Activated T-helper 2 cell treated with anti-CD3 and anti-CD28 coated beads, Interferon-gamma antibody, Interleukin-2, Interleukin-4, amounts not matched to agents 10 μg/mL and 5 μg/mL and 100 μg/mL, durations not matched to agents 14 hours and 24 hours and 36 hours (primary cell): Measurements from ENCODE around the gene XYLT1. TPM values are rescaled to one million over a fixed set of nuclear protein-coding genes. Genes with fewer than 3 reads are reported as not detected.

ENCODE experiments used
- DNase-seq: peaks from one replicate; pipeline ENCODE4 v3.0.0; 2021; ENCODE audit warnings: low spot score
- H3K27ac Mint-ChIP-seq: one replicate; pipeline ENCODE4 v1.8.0; 2021; ENCODE audit warnings: mixed read lengths
- H3K27me3 Mint-ChIP-seq: one replicate; pipeline ENCODE4 v1.8.0; 2021; ENCODE audit warnings: low read depth, mixed read lengths
- H3K36me3 Mint-ChIP-seq: one replicate; pipeline ENCODE4 v1.8.0; 2021; ENCODE audit warnings: low read depth, mixed read lengths
- H3K4me1 Mint-ChIP-seq: one replicate; pipeline ENCODE4 v1.8.0; 2021; ENCODE audit warnings: low read depth, mixed read lengths
- H3K4me3 Mint-ChIP-seq: one replicate; pipeline ENCODE4 v1.8.0; 2021; ENCODE audit warnings: low read depth, mild to moderate bottlenecking, moderate library complexity, mixed read lengths
- H3K9me3 Mint-ChIP-seq: one replicate; pipeline ENCODE4 v1.8.0; 2021; ENCODE audit warnings: mixed read lengths
- intact Hi-C: fragments of 100-400 bp; cut with micrococcal nuclease; formaldehyde crosslinking; loops from one replicate; pipeline ENCODE4 v1.15.1; 2023
- total RNA-seq: library from RNA; stranded (reverse); gene quantifications from 2 replicates; pipeline ENCODE4 v1.2.3, GENCODE V29; 2022

The XYLT1 gene
- total RNA-seq, 1 donor from 2014 or later = 18.9 TPM

- Mint-ChIP-seq H3K27ac (no peak overlapping the region), H3K4me3 (no peak overlapping the region), H3K36me3 (peaks cover 4% of the 10 kb centered on the region), H3K9me3 (no peaks in the 10 kb centered on the region), H3K27me3 (no peaks in the 10 kb centered on the region), H3K4me1 (peaks cover 37% of the 10 kb centered on the region)
- intact Hi-C loops = no loop called here
- no peak for DNase-seq
These were observed 168.5 kb downstream of the XYLT1 start for GRCh38 chr16:17302214-17302613.

GRCh38 chr16:17301593-17302135 is 169.1 kb downstream of the XYLT1 start:
- peaks cover 4% of the 10 kb centered on the region for H3K36me3 Mint-ChIP-seq
- no peak overlapping the region for H3K4me3 Mint-ChIP-seq
- no peaks in the 10 kb centered on the region for H3K27me3 Mint-ChIP-seq
- no peaks in the 10 kb centered on the region for H3K9me3 Mint-ChIP-seq
- intact Hi-C loops = no loop called here
- no peak overlapping the region for H3K27ac Mint-ChIP-seq
- no peak for DNase-seq
- H3K4me1 Mint-ChIP-seq = peaks cover 40% of the 10 kb centered on the region

- Mint-ChIP-seq H3K9me3 (no peaks in the 10 kb centered on the region), H3K27ac (no peak overlapping the region), H3K4me1 (peaks cover 41% of the 10 kb centered on the region), H3K4me3 (no peak overlapping the region), H3K36me3 (peaks cover 4% of the 10 kb centered on the region), H3K27me3 (no peaks in the 10 kb centered on the region)
- no peak for DNase-seq
- intact Hi-C loops = no loop called here
These were observed 169.6 kb downstream of the XYLT1 start for GRCh38 chr16:17301184-17301583.

GRCh38 chr16:17299790-17300189 is 171.0 kb downstream of the XYLT1 start:
- no peak overlapping the region for H3K27ac Mint-ChIP-seq
- intact Hi-C loops = no loop called here
- H3K27me3 Mint-ChIP-seq = no peaks in the 10 kb centered on the region
- no peak for DNase-seq
- no peaks in the 10 kb centered on the region for H3K36me3 Mint-ChIP-seq
- H3K4me1 Mint-ChIP-seq = peaks cover 31% of the 10 kb centered on the region
- no peaks in the 10 kb centered on the region for H3K9me3 Mint-ChIP-seq
- no peak overlapping the region for H3K4me3 Mint-ChIP-seq

- H3K27me3 Mint-ChIP-seq = no peaks in the 10 kb centered on the region
- no peak for DNase-seq
- H3K9me3 Mint-ChIP-seq = no peaks in the 10 kb centered on the region
- H3K27ac Mint-ChIP-seq = no peak overlapping the region
- intact Hi-C loops = no loop called here
- peaks cover 28% of the 10 kb centered on the region for H3K4me1 Mint-ChIP-seq
- H3K4me3 Mint-ChIP-seq = no peak overlapping the region
- H3K36me3 Mint-ChIP-seq = no peaks in the 10 kb centered on the region
These were observed 172.5 kb downstream of the XYLT1 start for GRCh38 chr16:17298238-17298637.

GRCh38 chr16:17296431-17296830 is 174.3 kb downstream of the XYLT1 start:
- intact Hi-C loops = no loop called here
- no peaks in the 10 kb centered on the region for H3K9me3 Mint-ChIP-seq

GRCh38 chr16:17295948-17296347 is 174.8 kb downstream of the XYLT1 start:
- H3K9me3 Mint-ChIP-seq = no peaks in the 10 kb centered on the region
- no peaks in the 10 kb centered on the region for H3K27me3 Mint-ChIP-seq
- peaks cover 12% of the 10 kb centered on the region for H3K4me1 Mint-ChIP-seq
- intact Hi-C loops = no loop called here
- no peak overlapping the region for H3K27ac Mint-ChIP-seq
- DNase-seq = no peak
- H3K36me3 Mint-ChIP-seq = peaks cover 5% of the 10 kb centered on the region
- no peak overlapping the region for H3K4me3 Mint-ChIP-seq

More at GRCh38 chr16:17296431-17296830, 174.3 kb downstream of the XYLT1 start:
- H3K4me1 Mint-ChIP-seq = peaks cover 12% of the 10 kb centered on the region
- peaks cover 5% of the 10 kb centered on the region for H3K36me3 Mint-ChIP-seq
- no peak overlapping the region for H3K4me3 Mint-ChIP-seq
- H3K27me3 Mint-ChIP-seq = no peaks in the 10 kb centered on the region
- no peak for DNase-seq
- H3K27ac Mint-ChIP-seq = no peak overlapping the region

GRCh38 chr16:17294856-17295255 is 175.9 kb downstream of the XYLT1 start:
- Mint-ChIP-seq H3K4me1 (peaks cover 11% of the 10 kb centered on the region), H3K27ac (no peak overlapping the region), H3K27me3 (no peaks in the 10 kb centered on the region), H3K9me3 (no peaks in the 10 kb centered on the region), H3K4me3 (no peak overlapping the region), H3K36me3 (peaks cover 5% of the 10 kb centered on the region)
- intact Hi-C loops = no loop called here
- no peak for DNase-seq

- no peaks in the 10 kb centered on the region for H3K9me3 Mint-ChIP-seq
- no peak overlapping the region for H3K4me3 Mint-ChIP-seq
- H3K4me1 Mint-ChIP-seq = peaks cover 17% of the 10 kb centered on the region
- H3K27me3 Mint-ChIP-seq = no peaks in the 10 kb centered on the region
- no peak for DNase-seq
- no peak overlapping the region for H3K27ac Mint-ChIP-seq
- intact Hi-C loops = no loop called here
- peaks cover 11% of the 10 kb centered on the region for H3K36me3 Mint-ChIP-seq
These were observed 176.8 kb downstream of the XYLT1 start for GRCh38 chr16:17293813-17294558.

GRCh38 chr16:17291289-17291688 is 179.5 kb downstream of the XYLT1 start:
- H3K4me3 Mint-ChIP-seq = no peak overlapping the region
- intact Hi-C loops = no loop called here
- DNase-seq = no peak
- H3K9me3 Mint-ChIP-seq = no peaks in the 10 kb centered on the region
- peaks cover 12% of the 10 kb centered on the region for H3K4me1 Mint-ChIP-seq
- H3K36me3 Mint-ChIP-seq = peaks cover 11% of the 10 kb centered on the region
- H3K27me3 Mint-ChIP-seq = no peaks in the 10 kb centered on the region
- H3K27ac Mint-ChIP-seq = no peak overlapping the region

GRCh38 chr16:17289674-17290635 is 180.8 kb downstream of the XYLT1 start:
- H3K4me1 Mint-ChIP-seq = peaks cover 13% of the 10 kb centered on the region
- intact Hi-C loops = no loop called here
- peak overlapping the region; percentile 42 for H3K27ac Mint-ChIP-seq
- no peak for DNase-seq
- no peaks in the 10 kb centered on the region for H3K27me3 Mint-ChIP-seq
- H3K36me3 Mint-ChIP-seq = peaks cover 11% of the 10 kb centered on the region
- no peaks in the 10 kb centered on the region for H3K9me3 Mint-ChIP-seq
- H3K4me3 Mint-ChIP-seq = no peak overlapping the region

GRCh38 chr16:17289050-17289449 is 181.7 kb downstream of the XYLT1 start:
- Mint-ChIP-seq H3K9me3 (no peaks in the 10 kb centered on the region), H3K4me1 (peaks cover 11% of the 10 kb centered on the region), H3K27ac (peak overlapping the region; percentile 42), H3K36me3 (peaks cover 11% of the 10 kb centered on the region), H3K4me3 (no peak overlapping the region), H3K27me3 (no peaks in the 10 kb centered on the region)
- intact Hi-C loops = no loop called here
- DNase-seq = no peak
